ENCODE measurements around the gene SPEF2.

The SPEF2 gene

DNA sequence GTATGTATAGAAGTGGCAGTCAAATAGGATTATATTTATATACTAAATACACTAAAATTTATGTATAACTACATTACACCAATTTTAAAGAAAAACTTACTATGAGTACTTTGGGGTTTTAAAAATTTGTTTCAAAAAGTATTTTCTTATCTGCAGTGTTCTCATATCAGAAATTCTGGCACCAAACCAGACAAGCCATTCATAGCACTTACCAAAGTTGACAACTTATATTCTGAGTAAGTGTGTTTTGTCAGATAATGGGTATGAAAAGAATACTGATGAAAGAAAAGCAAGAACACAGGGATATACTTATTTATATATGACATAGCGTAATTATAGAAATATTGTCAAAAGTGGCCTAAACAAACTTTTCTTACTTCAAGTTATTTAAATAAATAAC, 67.5 kb downstream of the SPEF2 start:
- DNase-seq, result no peak
- no peak overlapping the region for H3K27ac ChIP-seq
- TF ChIP-seq, protein P1, sequence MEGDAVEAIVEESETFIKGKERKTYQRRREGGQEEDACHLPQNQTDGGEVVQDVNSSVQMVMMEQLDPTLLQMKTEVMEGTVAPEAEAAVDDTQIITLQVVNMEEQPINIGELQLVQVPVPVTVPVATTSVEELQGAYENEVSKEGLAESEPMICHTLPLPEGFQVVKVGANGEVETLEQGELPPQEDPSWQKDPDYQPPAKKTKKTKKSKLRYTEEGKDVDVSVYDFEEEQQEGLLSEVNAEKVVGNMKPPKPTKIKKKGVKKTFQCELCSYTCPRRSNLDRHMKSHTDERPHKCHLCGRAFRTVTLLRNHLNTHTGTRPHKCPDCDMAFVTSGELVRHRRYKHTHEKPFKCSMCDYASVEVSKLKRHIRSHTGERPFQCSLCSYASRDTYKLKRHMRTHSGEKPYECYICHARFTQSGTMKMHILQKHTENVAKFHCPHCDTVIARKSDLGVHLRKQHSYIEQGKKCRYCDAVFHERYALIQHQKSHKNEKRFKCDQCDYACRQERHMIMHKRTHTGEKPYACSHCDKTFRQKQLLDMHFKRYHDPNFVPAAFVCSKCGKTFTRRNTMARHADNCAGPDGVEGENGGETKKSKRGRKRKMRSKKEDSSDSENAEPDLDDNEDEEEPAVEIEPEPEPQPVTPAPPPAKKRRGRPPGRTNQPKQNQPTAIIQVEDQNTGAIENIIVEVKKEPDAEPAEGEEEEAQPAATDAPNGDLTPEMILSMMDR (IDR thresholded peaks at IDR 0.05), result no peak
- no peaks in the 10 kb centered on the region for H3K27me3 ChIP-seq
- H3K4me1 ChIP-seq, result no peaks in the 10 kb centered on the region
- intact Hi-C loops (cut with DNase I; ENCODE audit: low total_unique reads), result no loop called here
- no peaks in the 10 kb centered on the region for H3K36me3 ChIP-seq
- H3K4me3 ChIP-seq, result no peak overlapping the region
- no peaks in the 10 kb centered on the region for H3K9me3 ChIP-seq

DNA sequence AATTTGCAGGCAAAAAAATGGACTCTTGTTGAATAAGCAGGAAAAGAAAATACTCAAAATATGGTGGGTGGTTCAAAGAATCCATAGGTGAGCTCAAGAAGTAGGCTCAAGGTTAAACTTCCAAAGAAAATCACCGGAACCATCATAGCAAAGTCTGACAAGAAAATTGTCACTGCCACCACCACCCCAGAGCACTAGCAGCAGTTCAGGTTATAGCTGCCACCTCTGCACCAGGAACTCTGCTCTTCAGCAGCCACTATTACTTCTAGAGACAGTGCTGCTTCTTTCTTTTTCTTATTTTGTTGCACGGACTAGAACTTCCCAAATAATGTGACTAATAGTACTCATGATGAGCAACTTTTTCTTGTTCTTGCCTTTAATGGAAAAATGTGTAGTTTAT, 70.3 kb downstream of the SPEF2 start:
- no peaks in the 10 kb centered on the region for H3K9me3 ChIP-seq
- no peaks in the 10 kb centered on the region for H3K4me1 ChIP-seq
- no peaks in the 10 kb centered on the region for H3K27me3 ChIP-seq
- no peak for DNase-seq
- no peak overlapping the region for H3K4me3 ChIP-seq
- intact Hi-C loops (cut with DNase I; ENCODE audit: low total_unique reads), result no loop called here
- H3K27ac ChIP-seq, result no peak overlapping the region
- TF ChIP-seq, protein P1 (IDR thresholded peaks at IDR 0.05), result no peak
- H3K36me3 ChIP-seq, result no peaks in the 10 kb centered on the region

DNA sequence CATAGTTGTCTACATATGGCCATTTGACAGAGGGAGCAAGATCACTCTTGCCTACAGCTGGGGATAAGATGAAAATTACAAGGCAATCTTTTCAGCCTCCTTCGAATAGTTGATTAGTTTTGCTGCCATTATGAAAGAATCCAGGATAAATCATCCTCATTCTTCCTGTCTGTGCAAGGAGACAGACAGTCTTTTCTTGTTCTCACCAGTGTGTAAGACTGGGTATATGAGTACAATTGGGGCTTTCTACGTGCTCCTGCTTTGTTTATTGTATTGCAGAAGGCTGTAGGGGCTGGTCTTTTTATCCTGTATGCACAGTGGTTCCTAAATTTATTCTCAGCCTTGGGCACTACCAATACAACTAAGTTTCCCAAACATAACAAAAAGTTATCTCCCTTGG, 76.8 kb downstream of the SPEF2 start:
- Histone ChIP-seq H3K4me1 (peaks cover 0 to 7% (median 1%) of the 10 kb centered on the region in 4 donors), H3K27me3 (no peaks in the 10 kb centered on the region), H3K4me3 (no peak overlapping the region), H3K27ac (no peak overlapping the region), H3K9me3 (no peaks in the 10 kb centered on the region), H3K36me3 (peaks cover 0 to 8% (median 4%) of the 10 kb centered on the region in 3 donors)
- intact Hi-C loops (cut with DNase I; ENCODE audit: low total_unique reads), result no loop called here
- TF ChIP-seq, protein P1 (IDR thresholded peaks at IDR 0.05), result no peak
- DNase-seq, result no peak

DNA sequence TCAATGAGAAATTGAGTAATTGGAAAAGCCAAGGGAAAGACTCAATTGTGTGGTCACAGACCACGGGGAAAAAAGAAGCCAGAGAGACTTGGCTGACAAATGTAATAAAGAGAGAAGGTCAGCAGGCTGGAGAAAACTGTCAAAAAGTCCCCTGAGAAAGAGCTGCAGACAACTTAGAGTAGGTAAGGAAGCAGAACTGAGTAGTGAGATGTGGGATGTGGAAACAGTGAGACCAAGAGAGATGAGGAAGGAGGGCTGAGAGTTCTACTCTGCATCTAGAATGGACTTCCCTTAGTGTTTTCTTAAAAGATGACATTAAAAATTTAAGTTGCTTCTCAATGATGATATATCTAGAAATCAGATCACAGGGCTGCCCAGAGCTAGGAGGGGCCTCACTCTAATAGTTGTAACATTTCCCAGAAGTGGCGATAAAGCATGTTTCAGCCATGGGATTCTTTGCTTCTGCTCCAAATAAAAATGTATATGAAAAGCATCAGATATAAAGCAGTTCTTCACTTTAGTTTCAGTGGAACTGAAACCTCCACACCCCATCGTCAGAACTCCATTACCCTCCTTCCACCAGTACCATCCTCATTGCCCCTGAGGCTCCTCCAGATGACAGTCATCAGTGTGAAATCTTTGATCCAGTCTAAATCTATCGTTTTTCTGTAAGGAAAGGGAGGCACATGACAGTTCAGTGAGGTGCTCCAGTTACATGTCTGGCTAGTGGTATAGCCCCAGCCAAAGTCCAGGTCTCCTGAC, 80.6 kb downstream of the SPEF2 start:
- TF ChIP-seq, protein P1 (IDR thresholded peaks at IDR 0.05), result no peak

DNA sequence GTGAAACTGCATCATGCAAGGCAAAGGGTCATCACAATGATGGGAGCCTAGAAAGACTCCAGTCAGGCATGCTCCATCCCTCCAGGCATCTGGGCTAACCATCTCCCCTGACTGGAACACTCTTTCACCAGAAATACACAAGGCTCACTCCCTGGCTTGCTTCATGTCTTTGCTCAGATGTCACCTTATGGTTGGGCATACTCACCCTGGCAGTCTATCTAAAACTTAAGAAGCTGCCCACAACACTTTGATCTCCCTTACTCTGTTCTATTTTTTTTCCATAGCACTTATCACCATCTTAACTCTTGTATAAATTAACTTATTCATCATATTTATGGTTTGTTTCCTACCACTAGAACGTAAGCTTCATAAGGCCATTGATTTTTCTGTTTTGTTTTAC, 90.0 kb downstream of the SPEF2 start:
- no peaks in the 10 kb centered on the region for H3K27me3 ChIP-seq
- no peaks in the 10 kb centered on the region for H3K9me3 ChIP-seq
- no peak for DNase-seq
- H3K36me3 ChIP-seq, result no peaks in the 10 kb centered on the region
- intact Hi-C loops (cut with DNase I; ENCODE audit: low total_unique reads), result no loop called here
- H3K4me1 ChIP-seq, result no peaks in the 10 kb centered on the region
- TF ChIP-seq, protein P1 (IDR thresholded peaks at IDR 0.05), result no peak
- H3K27ac ChIP-seq, result no peak overlapping the region
- H3K4me3 ChIP-seq, result no peak overlapping the region

More for the DNA sequence above, 80.6 kb downstream of the SPEF2 start:
- no peaks in the 10 kb centered on the region for H3K27me3 ChIP-seq
- DNase-seq, result no peak
- H3K36me3 ChIP-seq, result peaks cover 5 to 14% (median 12%) of the 10 kb centered on the region in 3 donors
- peaks cover 0 to 7% (median 1%) of the 10 kb centered on the region in 4 donors for H3K4me1 ChIP-seq
- H3K4me3 ChIP-seq, result no peak overlapping the region
- H3K9me3 ChIP-seq, result no peaks in the 10 kb centered on the region
- intact Hi-C loops (cut with DNase I; ENCODE audit: low total_unique reads), result no loop called here
- H3K27ac ChIP-seq, result no peak overlapping the region
